Fibroblast of pulmonary artery (primary cell): ENCODE measurements around the gene MTSS2.

Experiments
- DNase-seq: peaks from one replicate; pipeline ENCODE4 v3.0.0-alpha.2; 2010; ENCODE audit warnings: low read depth
- H3K4me3 ChIP-seq: replicated peaks from 2 replicates; pipeline ENCODE4 v1.5.1; 2011; ENCODE audit warnings: low read depth, mild to moderate bottlenecking, control low read depth, low read length, moderate library complexity
- TF ChIP-seq, protein P1 (sequence below): IDR thresholded peaks from 2 replicates; pipeline ENCODE4 v1.5.1; 2011; ENCODE audit warnings: mild to moderate bottlenecking, control low read depth, low read length, inconsistent platforms; ENCODE audit errors: missing control alignments

Gene MTSS2

DNA sequence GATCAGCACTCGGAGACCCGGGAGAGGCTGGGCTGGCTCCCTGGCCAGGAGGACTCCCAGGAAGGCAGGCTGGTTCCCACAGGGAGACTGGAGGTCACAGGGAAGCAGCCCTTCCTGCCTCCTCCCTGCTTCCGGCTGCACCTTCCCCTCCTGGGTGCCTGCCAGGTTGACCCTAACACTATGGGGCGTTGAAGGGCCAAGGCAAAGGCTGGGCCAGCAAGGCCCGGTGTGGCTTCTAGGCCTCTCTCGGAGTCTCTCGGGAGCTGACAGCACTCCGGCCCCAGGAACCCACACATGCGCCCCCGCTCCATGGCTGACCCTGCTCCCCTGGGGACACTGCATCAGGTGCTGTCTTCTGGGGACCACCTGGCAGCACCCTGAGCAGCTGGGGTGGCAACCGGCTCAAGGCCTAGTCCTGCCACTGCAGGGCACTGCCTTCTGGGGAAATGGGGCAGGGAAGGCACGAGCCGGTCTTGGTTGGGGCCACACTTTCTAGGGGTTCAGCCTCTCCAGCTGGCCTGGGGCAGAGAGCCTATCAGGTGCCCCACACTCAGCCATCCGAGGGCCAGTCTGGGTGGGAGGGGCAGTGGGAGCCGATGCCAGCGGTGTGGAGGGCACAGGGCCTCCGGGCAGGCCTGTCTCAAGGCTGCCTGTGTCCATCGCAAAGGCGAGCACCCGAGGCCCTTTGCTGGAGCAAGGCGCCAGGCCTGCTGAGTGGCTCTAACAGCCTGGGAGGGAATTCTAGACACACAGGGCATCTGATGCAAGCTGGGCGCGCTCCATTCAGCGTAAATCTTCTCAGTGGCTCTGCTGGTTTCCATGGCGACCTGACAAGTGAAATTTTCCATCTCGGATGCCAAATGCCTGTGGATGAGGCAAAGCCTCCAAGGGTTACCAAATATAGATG is 5.6 kb upstream of the MTSS2 start:
- no peak overlapping the region for H3K4me3 ChIP-seq
- peak; percentile 88 for DNase-seq
- TF ChIP-seq, protein P1, sequence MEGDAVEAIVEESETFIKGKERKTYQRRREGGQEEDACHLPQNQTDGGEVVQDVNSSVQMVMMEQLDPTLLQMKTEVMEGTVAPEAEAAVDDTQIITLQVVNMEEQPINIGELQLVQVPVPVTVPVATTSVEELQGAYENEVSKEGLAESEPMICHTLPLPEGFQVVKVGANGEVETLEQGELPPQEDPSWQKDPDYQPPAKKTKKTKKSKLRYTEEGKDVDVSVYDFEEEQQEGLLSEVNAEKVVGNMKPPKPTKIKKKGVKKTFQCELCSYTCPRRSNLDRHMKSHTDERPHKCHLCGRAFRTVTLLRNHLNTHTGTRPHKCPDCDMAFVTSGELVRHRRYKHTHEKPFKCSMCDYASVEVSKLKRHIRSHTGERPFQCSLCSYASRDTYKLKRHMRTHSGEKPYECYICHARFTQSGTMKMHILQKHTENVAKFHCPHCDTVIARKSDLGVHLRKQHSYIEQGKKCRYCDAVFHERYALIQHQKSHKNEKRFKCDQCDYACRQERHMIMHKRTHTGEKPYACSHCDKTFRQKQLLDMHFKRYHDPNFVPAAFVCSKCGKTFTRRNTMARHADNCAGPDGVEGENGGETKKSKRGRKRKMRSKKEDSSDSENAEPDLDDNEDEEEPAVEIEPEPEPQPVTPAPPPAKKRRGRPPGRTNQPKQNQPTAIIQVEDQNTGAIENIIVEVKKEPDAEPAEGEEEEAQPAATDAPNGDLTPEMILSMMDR = no peak

DNA sequence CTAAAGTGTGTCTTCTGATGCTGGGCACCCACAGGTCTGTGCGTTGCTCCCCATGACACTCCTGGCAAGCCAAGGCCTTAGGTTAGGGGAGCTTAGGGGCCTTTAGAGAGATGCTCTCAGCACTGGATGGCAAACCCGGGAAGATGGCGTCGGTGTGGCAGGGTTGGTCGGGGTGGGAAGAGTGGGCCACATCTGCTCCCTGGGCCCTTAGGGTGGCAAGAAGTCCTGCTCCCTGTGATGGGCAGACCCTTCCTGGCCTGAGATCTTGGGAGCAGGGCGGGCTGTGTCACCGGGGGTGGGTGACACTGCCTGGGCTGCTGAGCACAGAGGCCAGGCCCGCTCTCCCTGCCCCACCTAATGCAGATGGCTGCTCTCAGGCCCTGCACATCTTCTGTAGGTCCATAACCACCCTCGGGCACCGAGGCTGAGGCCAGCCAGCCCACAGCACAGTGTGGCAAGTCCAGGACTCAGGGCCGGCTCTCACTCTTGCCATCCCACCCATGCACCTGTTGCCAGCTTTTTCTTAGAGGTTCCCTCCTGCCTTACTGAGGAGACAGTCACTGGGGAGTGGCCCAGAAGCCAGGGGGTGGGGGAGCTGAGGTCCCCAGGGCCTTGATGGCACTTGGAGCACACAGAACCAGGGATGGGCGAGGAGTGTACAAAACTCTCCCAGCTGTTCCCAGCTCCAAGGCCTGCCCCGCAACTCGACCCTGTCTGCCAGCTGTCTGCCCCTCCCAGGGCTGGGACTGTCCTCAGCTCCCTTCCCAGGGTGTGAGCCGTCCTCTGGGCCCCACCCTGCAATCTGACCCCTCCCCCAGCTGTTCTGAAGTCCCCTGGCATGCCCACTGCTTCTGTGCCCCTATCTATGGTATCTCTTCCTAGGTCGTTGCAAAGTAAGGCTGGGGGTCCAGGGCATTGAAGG is 4.4 kb upstream of the MTSS2 start:
- no peak for DNase-seq
- TF ChIP-seq, protein P1 = no peak
- H3K4me3 ChIP-seq = no peak overlapping the region

DNA sequence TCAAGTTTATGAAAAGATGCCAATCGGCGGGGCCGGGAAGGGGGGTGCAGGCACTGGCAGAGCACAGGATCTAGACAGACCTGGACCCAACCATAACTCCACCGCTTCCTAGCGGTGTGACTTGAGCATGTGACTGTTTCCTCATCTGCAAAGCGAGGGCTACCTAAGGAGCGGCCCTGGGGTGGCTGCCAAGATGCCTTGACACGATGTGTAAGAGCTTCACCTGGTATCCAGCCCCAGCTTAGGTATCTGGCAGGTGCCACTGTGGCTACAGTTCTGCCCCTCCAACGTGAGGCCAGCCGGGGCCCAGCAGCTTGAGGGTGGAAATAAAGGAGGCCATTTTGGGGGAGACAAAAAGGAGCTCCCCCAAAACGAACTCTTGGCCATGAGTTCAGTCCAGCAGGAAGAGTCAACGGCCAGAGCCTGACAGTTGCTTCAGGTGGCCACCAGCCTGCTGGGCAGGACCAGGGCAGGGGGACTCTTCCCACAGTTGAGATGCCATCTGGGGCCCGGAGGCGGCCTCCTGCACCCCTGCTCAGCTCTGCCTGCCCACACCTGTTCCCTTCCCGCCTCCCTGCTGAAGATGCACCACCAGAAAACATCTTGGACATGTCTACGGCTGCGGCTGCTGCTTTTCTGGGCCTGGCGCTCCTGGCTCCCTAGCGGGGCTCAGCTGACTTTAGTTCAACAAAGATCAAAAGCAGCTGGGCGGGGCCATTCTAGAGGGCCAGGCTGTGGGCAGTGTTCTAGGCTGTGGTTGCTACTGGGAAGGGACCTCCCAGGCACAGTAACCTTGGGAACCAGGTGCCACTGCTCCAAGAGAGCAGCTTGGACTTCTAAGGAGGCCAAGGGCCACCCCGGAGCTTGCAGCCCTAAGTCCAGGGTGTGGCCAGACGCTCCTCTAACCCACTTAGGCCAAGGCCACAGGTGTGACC is 3.4 kb upstream of the MTSS2 start:
- TF ChIP-seq, protein P1 = no peak
- no peak for DNase-seq
- H3K4me3 ChIP-seq = no peak overlapping the region

DNA sequence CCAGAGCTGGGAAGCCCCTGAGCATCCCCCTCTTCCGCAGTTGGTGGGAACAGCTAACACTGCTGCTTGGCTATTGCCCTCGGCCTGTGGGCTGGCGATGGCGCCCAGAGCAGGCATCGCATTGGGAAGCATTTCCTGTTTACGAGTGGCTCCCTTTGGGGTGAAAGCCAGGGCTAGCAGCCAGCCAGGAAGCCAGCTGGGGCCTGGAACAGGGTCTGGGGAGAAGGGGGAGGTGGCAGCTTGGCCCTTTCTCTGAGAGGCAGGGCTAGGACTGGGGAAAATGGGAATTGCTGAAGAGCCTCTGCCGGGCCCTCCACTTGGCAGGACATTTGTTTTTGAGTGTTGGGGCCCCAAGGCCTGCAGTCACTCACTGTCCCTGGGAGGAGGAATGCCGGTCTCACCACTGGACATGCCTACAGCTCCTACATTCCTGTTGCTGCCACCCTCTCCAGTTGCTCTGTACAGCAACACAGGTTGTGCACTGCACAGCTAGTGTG is 2.4 kb upstream of the MTSS2 start:
- peak; percentile 74 for DNase-seq
- TF ChIP-seq, protein P1 = no peak
- no peak overlapping the region for H3K4me3 ChIP-seq

DNA sequence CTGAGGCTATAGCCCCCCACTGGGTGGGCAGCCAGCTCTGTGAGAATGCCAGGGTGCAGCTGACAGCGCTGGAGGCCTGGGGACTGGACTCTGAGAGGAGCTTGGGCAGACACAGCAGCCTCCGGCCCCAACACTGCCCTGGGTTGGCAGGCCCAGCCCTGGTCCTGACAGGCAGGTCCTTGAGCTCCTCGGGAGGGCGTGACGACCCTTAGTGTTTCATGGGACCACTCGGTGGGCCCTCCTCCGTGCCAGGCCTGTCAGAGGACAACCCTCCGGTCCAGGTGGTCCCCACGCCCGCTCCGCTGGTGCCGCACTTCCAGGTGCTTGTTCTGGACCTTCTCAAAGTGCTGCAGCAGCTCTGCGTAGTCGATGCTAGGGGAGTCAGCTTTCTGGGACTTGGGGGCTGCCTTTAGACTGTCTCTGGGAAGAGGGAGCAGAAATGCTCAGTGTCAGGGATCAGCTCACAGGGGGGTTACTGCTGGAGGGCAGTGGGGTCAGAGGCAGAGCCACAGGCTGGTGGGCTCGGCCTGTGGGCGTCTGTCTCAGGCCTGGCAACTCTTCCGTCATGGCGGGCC is 1.9 kb upstream of the MTSS2 start:
- H3K4me3 ChIP-seq = no peak overlapping the region
- TF ChIP-seq, protein P1 = no peak
- DNase-seq = no peak

DNA sequence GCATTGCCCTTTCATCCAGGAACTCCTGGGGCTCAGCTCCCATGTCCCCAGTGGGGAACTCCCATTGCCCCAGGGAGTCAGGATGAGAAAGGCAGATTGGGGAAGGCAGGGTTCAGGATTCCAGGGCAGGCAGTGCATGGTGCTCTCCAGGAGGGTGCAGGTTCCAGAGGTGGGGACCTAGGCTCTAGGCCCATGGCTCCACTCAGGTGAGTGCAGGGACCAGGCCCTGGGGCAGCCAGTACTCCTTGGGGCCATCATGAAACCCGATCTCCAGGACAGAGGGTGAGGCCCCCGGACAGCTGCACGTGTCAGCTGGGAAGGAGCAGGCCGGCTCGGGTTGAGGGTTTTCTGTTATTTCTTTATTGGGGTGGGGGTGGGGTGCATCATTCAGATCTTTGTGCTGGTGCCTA is 1.3 kb upstream of the MTSS2 start:
- no peak for DNase-seq
- TF ChIP-seq, protein P1 = no peak
- H3K4me3 ChIP-seq = no peak overlapping the region
